H9 (cell line): Measurements from ENCODE around the gene ANO10. TPM values are rescaled to one million over a fixed set of nuclear protein-coding genes. Genes with fewer than 3 reads are reported as not detected.

Source experiments
- DNase-seq: peaks from one replicate; pipeline ENCODE4 v3.0.0-alpha.2; 2017
- H2AFZ ChIP-seq: one replicate; pipeline ENCODE4 v1.6.1; 2013; ENCODE audit warnings: mild to moderate bottlenecking, low read length, control low read depth, moderate library complexity
- H2AK5ac ChIP-seq: 2 replicates; pipeline ENCODE4 v1.6.1; 2013; ENCODE audit warnings: low read length, control low read depth, mixed read lengths; ENCODE audit not compliant: insufficient read length
- H2BK120ac ChIP-seq: one replicate; pipeline ENCODE4 v1.6.1; 2013; ENCODE audit warnings: low read depth, mild to moderate bottlenecking, low read length, control low read depth, inconsistent platforms; ENCODE audit not compliant: poor library complexity, severe bottlenecking
- H2BK12ac ChIP-seq: 2 replicates; pipeline ENCODE4 v1.6.1; 2013; ENCODE audit warnings: low read length, control low read depth, mixed read lengths, low read depth; ENCODE audit not compliant: insufficient read length
- H2BK15ac ChIP-seq: 2 replicates; pipeline ENCODE4 v1.6.1; 2013; ENCODE audit warnings: low read depth, low read length, control low read depth
- H2BK20ac ChIP-seq: one replicate; pipeline ENCODE4 v1.6.1; 2013; ENCODE audit warnings: low read depth, mild to moderate bottlenecking, low read length, control low read depth, inconsistent platforms; ENCODE audit not compliant: poor library complexity, severe bottlenecking
- H2BK5ac ChIP-seq: 2 replicates; pipeline ENCODE4 v1.6.1; 2013; ENCODE audit warnings: low read length, control low read depth, mixed read lengths; ENCODE audit not compliant: insufficient read length
- H3K14ac ChIP-seq: 2 replicates; pipeline ENCODE4 v1.6.1; 2013; ENCODE audit warnings: low read length, control low read depth; ENCODE audit not compliant: insufficient read depth
- H3K18ac ChIP-seq: 2 replicates; pipeline ENCODE4 v1.6.1; 2013; ENCODE audit warnings: low read depth, mild to moderate bottlenecking, mixed read lengths, low read length, control low read depth; ENCODE audit not compliant: insufficient read length
- H3K23ac ChIP-seq: 2 replicates; pipeline ENCODE4 v1.6.1; 2013; ENCODE audit warnings: low read length, control low read depth, mixed read lengths, low read depth; ENCODE audit not compliant: insufficient read length
- H3K23me2 ChIP-seq: 2 replicates; pipeline ENCODE4 v1.6.1; 2013; ENCODE audit warnings: low read depth, mild to moderate bottlenecking, mixed read lengths, low read length, control low read depth; ENCODE audit not compliant: insufficient read length, poor library complexity, severe bottlenecking
- H3K27ac ChIP-seq: 2 replicates; pipeline ENCODE4 v1.5.1; 2013; ENCODE audit warnings: low read length, control low read depth, mixed read lengths, low read depth; ENCODE audit not compliant: insufficient read length
- H3K27me3 ChIP-seq: 2 replicates; pipeline ENCODE4 v1.6.1; 2013; ENCODE audit warnings: low read length, control low read depth, inconsistent platforms; ENCODE audit not compliant: insufficient read depth
- H3K4ac ChIP-seq: 2 replicates; pipeline ENCODE4 v1.6.1; 2013; ENCODE audit warnings: low read depth, mild to moderate bottlenecking, control low read depth, inconsistent platforms, low read length, moderate library complexity
- H3K4me1 ChIP-seq: 2 replicates; pipeline ENCODE4 v1.6.1; 2013; ENCODE audit warnings: low read length, control low read depth, inconsistent platforms; ENCODE audit not compliant: insufficient read depth
- H3K4me2 ChIP-seq: 2 replicates; pipeline ENCODE4 v1.6.1; 2013; ENCODE audit warnings: low read length, control low read depth, mixed read lengths; ENCODE audit not compliant: insufficient read length, insufficient read depth
- H3K56ac ChIP-seq: 2 replicates; pipeline ENCODE4 v1.6.1; 2013; ENCODE audit warnings: low read depth, mild to moderate bottlenecking, mixed read lengths, low read length, control low read depth; ENCODE audit not compliant: insufficient read length
- H3K79me1 ChIP-seq: 2 replicates; pipeline ENCODE4 v1.6.1; 2013; ENCODE audit warnings: low read depth, mild to moderate bottlenecking, moderate library complexity, low read length, control low read depth, inconsistent platforms; ENCODE audit not compliant: insufficient read depth, poor library complexity, severe bottlenecking
- H3K79me2 ChIP-seq: 2 replicates; pipeline ENCODE4 v1.6.1; 2013; ENCODE audit warnings: low read length, control low read depth, inconsistent platforms; ENCODE audit not compliant: insufficient read depth
- H3K9ac ChIP-seq: 2 replicates; pipeline ENCODE4 v1.6.1; 2013; ENCODE audit warnings: low read length, control low read depth, mixed read lengths; ENCODE audit not compliant: insufficient read length; ENCODE audit errors: extremely low read depth
- H3K9me3 ChIP-seq: one replicate; pipeline ENCODE4 v1.6.1; 2013; ENCODE audit warnings: low read depth, low read length, inconsistent platforms; ENCODE audit not compliant: control insufficient read depth
- H3T11ph ChIP-seq: one replicate; pipeline ENCODE4 v1.6.1; 2013; ENCODE audit warnings: mild to moderate bottlenecking, low read length, control low read depth, inconsistent platforms
- H4K20me1 ChIP-seq: one replicate; pipeline ENCODE4 v1.6.1; 2013; ENCODE audit not compliant: control insufficient read depth, insufficient read length, insufficient read depth
- H4K5ac ChIP-seq: 2 replicates; pipeline ENCODE4 v1.6.1; 2013; ENCODE audit warnings: low read depth, mild to moderate bottlenecking, mixed read lengths, low read length, control low read depth; ENCODE audit not compliant: insufficient read length
- H4K8ac ChIP-seq: replicated peaks from 2 replicates; pipeline ENCODE4 v1.6.1; 2013; ENCODE audit warnings: low read length, control low read depth, mixed read lengths, low read depth; ENCODE audit not compliant: insufficient read length
- H4K91ac ChIP-seq: 2 replicates; pipeline ENCODE4 v1.6.1; 2013; ENCODE audit warnings: low read depth, mild to moderate bottlenecking, moderate library complexity, mixed read lengths, low read length, control low read depth; ENCODE audit not compliant: insufficient read length
- H3K27ac Mint-ChIP-seq, 3 experiments: 2 replicates in 2 of 3; 3 replicates in 1 of 3; pipeline ENCODE4 v1.8.0; 2020 to 2021; ENCODE audit warnings: mixed read lengths in 3 of 3, mild to moderate bottlenecking in 1 of 3, moderate library complexity in 1 of 3
- H3K27me3 Mint-ChIP-seq: 2 replicates; pipeline ENCODE4 v1.8.0; 2021; ENCODE audit warnings: low read depth, mild to moderate bottlenecking, moderate library complexity, mixed read lengths
- H3K36me3 Mint-ChIP-seq, 3 experiments: 2 replicates in 2 of 3; 3 replicates in 1 of 3; pipeline ENCODE4 v1.8.0; 2020 to 2021; ENCODE audit warnings: low read depth in 3 of 3, mixed read lengths in 3 of 3; ENCODE audit not compliant: insufficient read depth in 1 of 3
- H3K4me1 Mint-ChIP-seq, 2 experiments: 2 replicates each; pipeline ENCODE4 v1.8.0; 2020; ENCODE audit warnings: mixed read lengths in 2 of 2
- H3K4me3 Mint-ChIP-seq, 2 experiments: 2 replicates in 1 of 2; 3 replicates in 1 of 2; pipeline ENCODE4 v1.8.0; 2020 to 2021; ENCODE audit warnings: mild to moderate bottlenecking in 2 of 2, mixed read lengths in 2 of 2, moderate library complexity in 1 of 2
- H3K9me3 Mint-ChIP-seq, 2 experiments: 2 replicates in 1 of 2; 3 replicates in 1 of 2; pipeline ENCODE4 v1.8.0; 2020; ENCODE audit warnings: mild to moderate bottlenecking in 2 of 2, mixed read lengths in 2 of 2, moderate library complexity in 1 of 2
- WGBS: extraction: QIAGEN DNeasy Blood & Tissue Kit; methylation state at CpG from one replicate; pipeline ENCODE4 v1.1.7; 2013; ENCODE audit warnings: missing lambda C conversion rate, low lambda C conversion rate, mixed read lengths; ENCODE audit not compliant: insufficient read length; ENCODE audit errors: extremely low coverage; 5-methylcytosine and 5-hydroxymethylcytosine counted together
- total RNA-seq: library from RNA; stranded (reverse); gene quantifications from 2 replicates; pipeline ENCODE4 v1.2.1, GENCODE V29; 2021
- TF ChIP-seq, protein P1 (sequence below): fragments of 200-600 bp; sonication (generic); conservative IDR thresholded peaks from 3 replicates; pipeline ENCODE4 v1.8.0; 2021; ENCODE audit warnings: antibody characterized with exemption, mild to moderate bottlenecking

Gene ANO10
- total RNA-seq, 1 experiment from 2014 or later, result 38.7 TPM

DNA sequence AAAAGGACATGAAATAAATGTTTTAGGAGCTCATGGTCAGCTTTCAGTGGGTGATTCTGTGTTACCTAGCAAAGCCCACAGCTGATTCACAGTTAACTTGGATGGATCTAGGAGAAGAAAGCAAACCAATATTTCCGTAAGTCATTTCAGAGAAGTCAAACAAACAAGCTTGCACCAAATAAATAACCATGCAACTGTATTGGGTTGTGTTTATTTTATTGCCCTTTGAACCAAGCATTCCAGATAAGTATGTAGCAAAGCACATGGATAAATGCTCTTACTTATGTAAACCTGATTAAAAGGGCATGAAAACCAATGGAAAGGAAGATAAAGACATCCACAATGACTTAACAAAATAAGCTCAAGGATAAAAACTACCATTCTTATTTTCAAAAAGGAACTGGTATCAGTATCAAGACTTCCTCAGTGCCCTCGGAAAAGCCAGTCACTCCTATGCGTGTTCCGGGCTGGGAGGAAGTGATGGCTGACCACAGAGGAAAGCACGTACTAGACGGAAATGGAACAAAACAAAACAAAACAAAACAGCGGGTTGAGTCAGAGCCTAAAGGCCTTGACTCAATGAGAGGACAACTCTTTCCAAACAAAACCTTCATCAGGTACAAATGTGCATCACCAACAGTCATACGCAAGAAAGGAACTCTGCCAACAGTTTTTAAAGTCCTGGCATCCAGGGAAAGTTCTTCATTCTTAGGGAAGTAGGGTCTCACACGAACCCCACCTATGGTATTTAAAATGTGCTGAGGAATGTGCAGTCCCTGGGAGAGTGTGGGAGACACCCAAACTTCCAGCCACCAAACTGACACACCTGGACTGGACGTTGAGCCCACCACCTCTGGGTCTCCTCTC, 232.2 kb downstream of the ANO10 start:
- peaks cover 4% of the 10 kb centered on the region; the same call in 1 of the 2 replicates for H3K4me1 ChIP-seq
- Mint-ChIP-seq H3K4me1 (peaks cover 13 to 18% of the 10 kb centered on the region in 2 experiments), H3K27ac (peak overlapping the region in 2 of 3 experiments; percentile 13 to 59; a peak in 2 of 7 replicates), H3K9me3 (peaks cover 7 to 9% of the 10 kb centered on the region in 2 experiments; a peak in 3 of 5 replicates), H3K4me3 (no peak overlapping the region), H3K36me3 (peaks cover 6 to 9% (median 8%) of the 10 kb centered on the region in 3 experiments; a peak in 6 of 7 replicates), H3K27me3 (no peaks in the 10 kb centered on the region)
- no peak overlapping the region for H4K8ac ChIP-seq
- no peak overlapping the region for H3T11ph ChIP-seq
- no peak overlapping the region for H3K9ac ChIP-seq
- no peak overlapping the region for H2AFZ ChIP-seq
- no peaks in the 10 kb centered on the region for H3K79me2 ChIP-seq
- H3K18ac ChIP-seq, result no peak overlapping the region
- H3K4me2 ChIP-seq, result no peak overlapping the region
- H2BK5ac ChIP-seq, result no peak overlapping the region
- H2BK15ac ChIP-seq, result no peak overlapping the region
- H3K27ac ChIP-seq, result no peak overlapping the region
- H3K23ac ChIP-seq, result no peak overlapping the region
- H4K20me1 ChIP-seq, result no peaks in the 10 kb centered on the region
- no peak overlapping the region for H4K5ac ChIP-seq
- no peak overlapping the region for H3K56ac ChIP-seq
- no peaks in the 10 kb centered on the region for H3K23me2 ChIP-seq
- TF ChIP-seq, protein P1, sequence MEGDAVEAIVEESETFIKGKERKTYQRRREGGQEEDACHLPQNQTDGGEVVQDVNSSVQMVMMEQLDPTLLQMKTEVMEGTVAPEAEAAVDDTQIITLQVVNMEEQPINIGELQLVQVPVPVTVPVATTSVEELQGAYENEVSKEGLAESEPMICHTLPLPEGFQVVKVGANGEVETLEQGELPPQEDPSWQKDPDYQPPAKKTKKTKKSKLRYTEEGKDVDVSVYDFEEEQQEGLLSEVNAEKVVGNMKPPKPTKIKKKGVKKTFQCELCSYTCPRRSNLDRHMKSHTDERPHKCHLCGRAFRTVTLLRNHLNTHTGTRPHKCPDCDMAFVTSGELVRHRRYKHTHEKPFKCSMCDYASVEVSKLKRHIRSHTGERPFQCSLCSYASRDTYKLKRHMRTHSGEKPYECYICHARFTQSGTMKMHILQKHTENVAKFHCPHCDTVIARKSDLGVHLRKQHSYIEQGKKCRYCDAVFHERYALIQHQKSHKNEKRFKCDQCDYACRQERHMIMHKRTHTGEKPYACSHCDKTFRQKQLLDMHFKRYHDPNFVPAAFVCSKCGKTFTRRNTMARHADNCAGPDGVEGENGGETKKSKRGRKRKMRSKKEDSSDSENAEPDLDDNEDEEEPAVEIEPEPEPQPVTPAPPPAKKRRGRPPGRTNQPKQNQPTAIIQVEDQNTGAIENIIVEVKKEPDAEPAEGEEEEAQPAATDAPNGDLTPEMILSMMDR, result no peak
- no peak overlapping the region for H3K4ac ChIP-seq
- no peak overlapping the region; the same call in 1 of the 2 replicates for H3K14ac ChIP-seq
- no peak overlapping the region for H4K91ac ChIP-seq
- H2BK12ac ChIP-seq, result no peak overlapping the region
- WGBS, result no CpG with 5 or more reads among the region's 10 CpGs
- no peak overlapping the region for H2BK20ac ChIP-seq
- H3K79me1 ChIP-seq, result no peaks in the 10 kb centered on the region
- H3K27me3 ChIP-seq, result no peaks in the 10 kb centered on the region
- no peak overlapping the region for H2AK5ac ChIP-seq
- no peaks in the 10 kb centered on the region for H3K9me3 ChIP-seq
- H2BK120ac ChIP-seq, result no peak overlapping the region
- DNase-seq, result no peak
